Daoy (cell line): Measurements from ENCODE around the gene WARS2. TPM values are rescaled to one million over a fixed set of nuclear protein-coding genes. Genes with fewer than 3 reads are reported as not detected.
A peak's percentile ranks its signal among the peaks of the same experiment; 100 is the strongest.

Experiments
- DNase-seq: peaks from one replicate; pipeline ENCODE4 v3.0.0-alpha.2; 2015; ENCODE audit warnings: low read depth
- total RNA-seq: library from RNA; depleted of rRNA; stranded (reverse); fragments of >200 nt; shearing (Covaris generic); gene quantifications from 2 replicates; pipeline ENCODE4 v1.2.3, GENCODE V29; 2014

WARS2 gene
- total RNA-seq, 1 experiment from 2014 or later, result 20.4 TPM

GRCh38 chr1:119026956-119027355, 113.5 kb downstream of the WARS2 start:
- no peak for DNase-seq

- DNase-seq, result no peak
These were observed 124.9 kb downstream of the WARS2 start for GRCh38 chr1:119015547-119015946.

GRCh38 chr1:119012383-119012782, 128.1 kb downstream of the WARS2 start:
- no peak for DNase-seq

GRCh38 chr1:119011706-119012105, 128.7 kb downstream of the WARS2 start:
- DNase-seq, result no peak

GRCh38 chr1:119011116-119011515, 129.3 kb downstream of the WARS2 start:
- no peak for DNase-seq

GRCh38 chr1:119010201-119010600, 130.3 kb downstream of the WARS2 start:
- peak; percentile 30 for DNase-seq

- DNase-seq, result no peak
These were observed 131.2 kb downstream of the WARS2 start for GRCh38 chr1:119009312-119009655.

- DNase-seq, result peak; percentile 57
These were observed 131.8 kb downstream of the WARS2 start for GRCh38 chr1:119008483-119009311.

- no peak for DNase-seq
These were observed 132.6 kb downstream of the WARS2 start for GRCh38 chr1:119007670-119008482.

- no peak for DNase-seq
These were observed 133.1 kb downstream of the WARS2 start for GRCh38 chr1:119007339-119007669.

- DNase-seq, result no peak
These were observed 133.8 kb downstream of the WARS2 start for GRCh38 chr1:119006406-119007279.

- no peak for DNase-seq
These were observed 134.6 kb downstream of the WARS2 start for GRCh38 chr1:119005724-119006405.

- no peak for DNase-seq
These were observed 135.7 kb downstream of the WARS2 start for GRCh38 chr1:119004781-119005180.

GRCh38 chr1:119004129-119004527, 136.3 kb downstream of the WARS2 start:
- DNase-seq, result no peak

- no peak for DNase-seq
These were observed 136.9 kb downstream of the WARS2 start for GRCh38 chr1:119003413-119004128.

- peak; percentile 93 for DNase-seq
These were observed 138.3 kb downstream of the WARS2 start for GRCh38 chr1:119002028-119002686.

GRCh38 chr1:119001181-119002027, 139.0 kb downstream of the WARS2 start:
- DNase-seq, result peak; percentile 29

GRCh38 chr1:119000371-119001180, 139.9 kb downstream of the WARS2 start:
- DNase-seq, result no peak
